C1 segment of cervical spinal cord (tissue), 14 donors: ENCODE measurements around the gene WSB1.
"Not testable (repeated sequence)": the region's sequence is repeated elsewhere in the genome, so short reads cannot be mapped to it uniquely, and the experiment has no call there.

Experiments used
- DNase-seq, 14 donors: peaks; one replicate each; lab custom pipeline; 2025; lab: John Stamatoyannopoulos, UW

The WSB1 gene, protein sequence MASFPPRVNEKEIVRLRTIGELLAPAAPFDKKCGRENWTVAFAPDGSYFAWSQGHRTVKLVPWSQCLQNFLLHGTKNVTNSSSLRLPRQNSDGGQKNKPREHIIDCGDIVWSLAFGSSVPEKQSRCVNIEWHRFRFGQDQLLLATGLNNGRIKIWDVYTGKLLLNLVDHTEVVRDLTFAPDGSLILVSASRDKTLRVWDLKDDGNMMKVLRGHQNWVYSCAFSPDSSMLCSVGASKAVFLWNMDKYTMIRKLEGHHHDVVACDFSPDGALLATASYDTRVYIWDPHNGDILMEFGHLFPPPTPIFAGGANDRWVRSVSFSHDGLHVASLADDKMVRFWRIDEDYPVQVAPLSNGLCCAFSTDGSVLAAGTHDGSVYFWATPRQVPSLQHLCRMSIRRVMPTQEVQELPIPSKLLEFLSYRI

DNA sequence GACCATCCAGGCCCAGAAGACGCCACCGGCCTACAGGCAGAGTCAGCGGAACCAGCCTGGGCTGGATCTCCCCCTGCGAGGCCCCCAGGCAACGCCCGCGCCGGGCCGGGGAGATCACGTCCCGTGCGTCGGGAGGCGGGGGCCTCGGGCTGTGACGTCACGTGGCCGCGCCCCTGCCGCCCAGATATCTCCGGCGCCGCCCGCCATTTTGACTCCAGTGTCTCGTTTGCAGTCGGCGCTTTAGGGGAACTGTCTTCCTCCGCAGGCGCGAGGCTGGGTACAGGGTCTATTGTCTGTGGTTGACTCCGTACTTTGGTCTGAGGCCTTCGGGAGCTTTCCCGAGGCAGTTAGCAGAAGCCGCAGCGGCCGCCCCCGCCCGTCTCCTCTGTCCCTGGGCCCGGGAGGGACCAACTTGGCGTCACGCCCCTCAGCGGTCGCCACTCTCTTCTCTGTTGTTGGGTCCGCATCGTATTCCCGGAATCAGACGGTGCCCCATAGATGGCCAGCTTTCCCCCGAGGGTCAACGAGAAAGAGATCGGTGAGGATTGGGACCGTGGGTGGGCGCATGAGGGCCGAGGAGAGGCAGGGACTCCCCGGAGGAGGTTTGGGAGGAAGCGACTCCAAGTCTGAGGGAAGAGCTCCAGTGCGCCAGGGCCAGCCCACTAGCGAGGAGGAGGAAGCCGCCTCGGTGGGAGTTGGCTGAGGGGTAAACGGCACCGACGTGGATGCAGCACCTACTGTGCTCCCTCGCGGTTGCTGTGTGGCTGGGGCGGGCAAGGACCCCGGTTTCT, at the start of gene WSB1:
WSB1 (plus strand) TSS at position 217 of the 791 bp plus-strand sequence; CDS start at position 499, 282 bp downstream.
- DNase-seq: peak; percentile 68 to 94 (median 90)

DNA sequence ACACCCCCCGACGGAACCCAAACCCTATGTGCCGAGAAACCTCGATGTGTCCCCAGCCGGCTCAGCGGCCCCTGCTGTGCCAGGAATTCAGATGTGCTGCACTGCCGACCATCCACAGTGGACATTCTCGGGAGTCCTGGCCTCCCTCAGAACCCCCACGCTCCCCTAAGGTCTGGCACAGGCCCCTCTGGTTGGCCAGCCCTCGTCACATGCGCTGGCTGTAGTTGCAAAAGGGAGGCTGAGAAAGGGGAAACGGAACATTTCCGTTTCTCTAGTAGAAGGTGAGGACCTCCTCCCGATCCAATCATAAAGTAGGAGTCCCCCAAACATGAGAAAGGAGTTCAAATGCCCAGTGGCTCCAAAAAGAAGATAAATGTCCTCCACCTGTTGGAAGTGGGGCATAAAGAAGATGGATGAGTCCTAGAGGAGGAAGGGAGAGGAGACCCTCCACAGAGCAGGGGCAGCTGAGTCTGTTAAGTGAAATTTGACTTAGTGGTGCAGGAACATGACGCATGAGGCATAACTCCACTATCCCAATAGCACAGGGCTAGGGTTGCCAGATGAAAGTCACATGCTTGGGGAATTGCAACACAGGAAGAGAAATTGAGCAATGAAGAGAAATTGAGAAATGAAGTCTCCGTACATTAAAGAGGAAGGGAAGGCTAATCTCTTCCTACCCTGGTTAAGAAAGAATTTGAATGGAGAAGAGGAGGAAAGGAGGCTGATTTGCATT, 49.3 kb upstream of the WSB1 start:
- DNase-seq: peak in 8 of 14 donors; percentile 30 to 77 (median 58)

DNA sequence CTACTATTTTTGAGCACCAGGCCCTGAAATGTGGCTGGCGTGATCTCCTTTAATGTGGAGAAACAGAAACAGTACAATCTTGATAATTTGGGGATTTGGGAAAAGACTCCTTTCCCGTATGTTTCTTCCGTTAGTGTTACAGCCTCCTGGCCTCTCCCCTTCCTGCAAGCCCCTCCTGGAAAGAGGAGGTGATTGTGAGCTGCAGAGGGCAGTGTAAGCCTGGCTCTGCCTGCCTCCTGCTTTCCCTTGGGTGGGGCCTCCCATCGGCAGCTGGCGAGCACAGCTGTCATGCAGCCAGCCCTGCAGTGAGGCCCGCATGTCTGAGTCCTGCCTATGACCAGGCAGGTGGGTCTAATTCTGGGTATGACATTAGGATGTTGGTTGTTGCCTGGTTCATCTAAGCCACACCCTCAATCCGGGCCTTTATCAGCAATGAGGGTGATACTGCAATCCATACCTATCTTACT, 48.7 kb upstream of the WSB1 start:
- peak in 11 of 14 donors; percentile 41 to 81 (median 77) for DNase-seq

DNA sequence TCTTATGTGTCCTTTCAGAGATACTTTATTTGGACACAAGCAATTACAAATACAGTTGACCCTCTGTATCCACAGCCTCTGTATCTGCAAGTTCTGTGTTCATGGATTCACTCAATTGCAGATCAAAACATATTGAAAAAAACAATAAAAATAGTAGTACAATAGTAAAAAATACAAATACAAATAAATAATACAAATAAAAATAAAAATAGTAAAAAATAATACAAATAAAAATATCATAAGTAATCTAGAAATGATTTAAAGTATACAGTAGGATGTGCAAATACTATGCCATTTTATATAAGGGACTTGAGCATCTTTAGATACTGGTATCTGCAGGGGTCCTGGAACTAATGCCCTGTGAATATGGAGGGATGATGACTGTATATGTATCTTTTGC, 47.4 kb upstream of the WSB1 start:
- no peak for DNase-seq

DNA sequence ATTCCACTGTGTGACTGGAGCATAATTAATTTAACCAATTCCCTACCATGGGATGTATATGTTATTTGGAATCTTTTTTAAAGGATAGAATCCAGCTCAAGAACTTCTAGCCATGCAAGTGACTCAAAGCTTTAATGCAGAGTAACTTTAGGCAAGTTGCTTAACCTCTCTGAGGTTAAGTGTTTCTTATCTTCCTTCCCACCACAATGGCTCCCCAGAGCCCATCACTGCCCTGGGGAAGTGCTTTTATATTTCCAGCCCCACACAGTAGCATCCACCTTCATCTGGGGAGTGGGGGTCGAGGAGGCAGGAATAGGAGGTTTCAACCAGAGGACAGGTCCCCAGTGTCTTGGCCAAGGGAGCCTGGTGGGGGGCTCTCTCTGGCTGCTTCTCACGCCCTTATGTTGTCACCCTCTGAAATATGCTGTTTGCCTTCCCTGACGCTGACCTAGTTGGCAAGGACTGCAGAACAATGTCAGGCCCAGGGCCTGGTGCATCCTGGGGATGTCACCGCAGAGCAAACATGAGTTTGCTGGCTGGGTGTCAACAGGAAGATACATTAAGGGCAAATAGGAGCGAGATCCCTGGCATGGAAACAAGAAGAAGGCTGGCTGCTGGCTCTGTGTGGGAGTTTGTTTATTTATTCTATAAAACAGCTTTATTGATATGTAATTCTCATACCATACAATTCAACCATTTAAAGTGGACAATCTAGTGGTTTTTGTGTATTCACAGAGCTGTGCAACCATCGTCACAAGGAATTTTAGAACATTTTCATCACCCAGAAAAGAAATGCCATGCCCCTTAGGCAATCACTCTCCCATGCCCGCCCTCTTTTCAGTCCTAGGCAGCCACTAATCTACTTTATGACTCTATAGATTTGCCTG, 46.6 kb upstream of the WSB1 start:
- peak in 9 of 14 donors; percentile 20 to 63 (median 38) for DNase-seq

DNA sequence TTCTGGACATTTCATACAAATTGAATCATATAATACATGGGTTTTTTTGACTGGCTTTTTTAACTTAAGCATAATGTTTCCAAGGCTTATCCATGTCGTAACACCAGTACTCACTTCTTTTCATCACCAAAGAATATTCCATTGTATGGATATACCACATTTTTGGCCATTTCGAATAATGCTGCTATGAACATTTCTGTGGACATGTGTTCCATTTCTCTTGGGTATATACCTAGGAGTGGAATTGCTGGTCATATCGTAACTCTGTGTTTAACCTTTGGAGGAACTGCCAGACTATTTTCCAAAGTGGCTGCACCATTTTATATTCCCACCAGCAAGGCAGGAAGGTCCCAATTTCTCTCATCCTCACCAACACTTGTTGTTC, 46.0 kb upstream of the WSB1 start:
- no peak for DNase-seq

DNA sequence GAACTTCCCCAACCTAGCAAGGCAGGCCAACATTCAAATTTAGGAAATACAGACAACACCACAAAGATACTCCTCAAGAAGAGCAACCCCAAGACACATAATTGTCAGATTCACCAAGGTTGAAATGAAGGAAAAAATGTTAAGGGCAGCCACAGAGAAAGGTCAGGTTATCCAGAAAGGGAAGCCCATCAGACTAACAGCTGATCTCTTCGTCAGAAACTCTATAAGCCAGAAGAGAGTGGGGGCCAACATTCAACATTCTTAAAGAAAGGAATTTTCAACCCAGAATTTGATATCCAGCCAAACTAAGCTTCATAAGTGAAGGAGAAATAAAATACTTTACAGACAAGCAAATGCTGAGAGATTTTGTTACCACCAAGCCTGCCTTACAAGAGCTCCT, 43.1 kb upstream of the WSB1 start:
- DNase-seq: not testable (repeated sequence)

DNA sequence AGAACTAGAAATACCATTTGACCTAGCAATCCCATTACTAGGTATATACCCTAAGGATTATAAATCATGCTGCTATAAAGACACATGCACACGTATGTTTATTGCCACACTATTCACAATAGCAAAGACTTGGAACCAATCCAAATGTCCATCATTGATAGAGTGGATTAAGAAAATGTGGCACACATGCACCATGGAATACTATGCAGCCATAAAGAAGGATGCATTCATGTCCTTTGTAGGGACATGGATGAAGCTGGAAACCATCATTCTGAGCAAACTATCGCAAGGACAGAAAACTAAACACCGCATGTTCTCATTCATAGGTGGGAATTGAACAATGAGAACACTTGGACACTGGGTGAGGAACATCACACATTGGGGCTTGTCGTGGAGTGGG, 39.1 kb upstream of the WSB1 start:
- DNase-seq: not testable (repeated sequence)

DNA sequence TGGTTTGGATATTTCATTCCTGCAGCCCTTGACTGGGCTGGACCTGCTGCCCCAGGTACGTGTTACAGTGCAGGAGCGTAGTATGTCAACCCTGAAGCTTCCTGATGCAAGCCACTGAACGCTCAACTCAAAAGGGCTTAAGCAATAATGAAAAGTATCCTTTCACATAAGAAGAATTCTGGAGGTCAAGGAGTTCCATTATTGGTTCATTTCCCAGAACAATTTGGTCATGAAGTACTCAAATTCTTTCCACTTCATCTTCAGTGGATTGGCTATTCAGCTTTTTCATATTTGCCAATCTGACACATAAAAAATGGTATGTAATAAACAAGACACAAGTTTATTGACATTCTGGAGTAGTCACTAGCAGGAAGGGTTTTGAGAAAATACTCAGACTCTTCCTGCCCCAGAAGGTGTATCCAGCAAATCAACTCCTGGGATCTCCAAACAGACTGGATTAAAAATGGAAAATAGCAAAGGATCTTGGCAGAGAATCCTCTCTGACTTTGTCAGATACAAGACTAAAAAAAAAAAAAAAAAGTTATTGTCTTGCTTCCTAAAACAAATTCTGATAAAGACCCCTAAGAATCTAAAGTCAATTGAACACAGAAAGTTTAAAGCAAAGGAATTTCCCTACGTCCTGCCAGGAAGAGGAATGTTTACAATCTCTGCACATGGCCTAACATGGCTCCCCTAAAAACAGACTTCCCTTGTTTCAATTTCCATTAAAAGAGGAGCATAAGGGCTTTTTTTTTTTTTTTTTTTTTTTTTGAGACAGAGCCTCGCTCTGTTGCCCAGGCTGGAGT, 37.5 kb upstream of the WSB1 start:
- no peak for DNase-seq

DNA sequence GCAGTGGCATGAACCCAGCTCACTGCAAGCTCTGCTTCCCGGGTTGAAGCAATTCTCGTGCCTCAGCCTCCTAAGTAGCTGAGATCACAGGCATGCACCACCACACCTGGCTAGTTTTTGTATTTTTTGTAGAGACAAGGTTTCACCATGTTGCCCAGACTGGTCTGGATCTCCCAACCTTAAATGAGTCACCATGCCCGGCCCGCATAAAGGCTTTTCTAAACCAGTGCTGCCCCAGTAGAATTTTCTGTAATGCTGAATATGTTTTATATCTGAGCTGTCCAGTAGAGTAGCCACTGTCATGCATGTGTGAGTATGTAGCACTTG, 36.9 kb upstream of the WSB1 start:
- no peak for DNase-seq

DNA sequence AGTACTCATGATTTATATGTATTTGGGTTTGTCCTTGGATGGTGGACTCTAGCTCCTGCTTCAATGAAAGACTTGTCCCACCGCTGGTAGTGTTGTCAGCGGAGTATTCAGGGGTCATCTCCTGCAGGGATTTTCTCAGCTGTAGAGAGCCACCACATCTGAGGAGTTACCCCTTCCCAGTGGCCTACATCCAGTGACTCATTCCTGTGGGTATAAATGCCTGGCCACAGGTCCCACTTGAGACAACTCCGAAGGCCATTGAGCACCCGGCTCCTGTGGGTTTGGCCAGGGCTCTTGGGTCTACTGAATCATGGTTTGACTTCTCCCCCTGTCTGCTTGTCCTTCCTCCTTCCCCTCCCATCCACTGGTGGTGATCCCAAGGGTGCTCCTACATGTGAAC, 34.6 kb upstream of the WSB1 start:
- no peak for DNase-seq

DNA sequence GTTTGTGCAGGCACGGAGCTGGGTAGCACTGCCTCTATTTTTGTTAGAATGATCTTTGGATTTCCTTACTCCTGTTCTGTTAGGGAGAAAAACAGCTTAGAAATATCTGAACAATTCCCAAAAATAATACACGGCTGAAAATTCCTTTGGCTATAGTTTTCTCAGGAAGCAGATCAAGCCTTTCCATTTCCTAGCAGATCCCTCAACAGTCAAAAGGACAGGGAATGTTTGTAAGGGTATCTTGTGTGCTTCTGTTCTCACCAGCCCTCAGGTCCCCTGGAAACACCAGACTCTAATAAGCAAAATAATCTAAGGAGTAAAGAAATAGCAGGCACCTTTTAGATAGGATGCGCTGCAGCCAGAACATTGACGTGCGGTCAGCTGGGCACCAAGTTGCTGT, 30.5 kb upstream of the WSB1 start:
- DNase-seq: no peak

DNA sequence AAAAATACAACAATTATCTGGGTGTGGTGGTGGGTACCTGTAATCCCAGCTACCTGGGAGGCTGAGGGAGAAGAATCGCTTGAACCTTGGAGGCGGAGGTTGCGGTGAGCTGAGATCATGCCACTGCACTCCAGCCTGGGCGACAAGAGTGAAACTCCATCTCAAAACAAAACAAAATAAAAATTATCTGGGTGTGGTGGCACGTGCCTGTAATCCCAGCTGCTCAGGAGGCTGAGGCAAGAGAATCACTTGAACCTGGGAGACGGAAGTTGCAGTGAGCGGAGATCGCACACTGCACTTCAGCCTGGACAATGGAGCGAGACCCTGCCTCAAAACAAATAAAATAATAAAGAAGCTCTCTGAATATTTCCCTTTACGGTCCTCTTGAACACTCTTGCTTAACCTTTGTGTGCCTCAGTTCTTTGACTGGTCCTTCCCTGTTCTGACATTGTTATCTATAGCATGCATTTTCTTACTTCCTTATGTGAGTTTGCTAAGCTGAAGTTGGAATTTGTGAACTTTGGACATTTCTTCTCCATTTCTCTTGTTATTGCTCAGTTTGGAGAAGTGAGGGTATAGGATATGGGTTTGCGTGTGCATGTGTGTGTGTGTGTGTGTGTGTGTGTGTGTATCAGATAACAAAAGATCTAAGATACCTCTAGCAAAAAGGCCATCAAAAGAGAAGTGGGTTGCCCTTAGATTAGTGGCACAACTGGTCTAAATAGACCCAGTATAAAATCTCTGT, 29.7 kb upstream of the WSB1 start:
- no peak for DNase-seq

DNA sequence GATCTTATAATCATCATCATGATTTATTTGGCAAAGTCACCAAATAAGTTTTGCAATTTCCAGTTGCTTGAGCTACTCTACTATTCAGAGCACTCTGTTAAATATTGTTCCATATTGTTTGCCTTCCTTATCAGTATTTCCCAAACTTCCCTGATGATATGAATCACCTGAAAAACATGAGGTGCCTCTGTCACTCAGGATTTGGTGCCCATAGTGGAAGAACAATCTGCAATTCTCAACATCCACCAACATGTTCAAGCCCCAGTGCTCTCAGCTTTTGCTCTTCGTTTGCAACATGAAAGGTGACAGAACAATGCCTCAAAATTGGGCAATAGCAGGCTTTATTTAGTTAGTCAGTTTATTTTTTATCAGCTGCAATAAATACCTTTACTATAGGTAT, 28.6 kb upstream of the WSB1 start:
- DNase-seq: no peak

DNA sequence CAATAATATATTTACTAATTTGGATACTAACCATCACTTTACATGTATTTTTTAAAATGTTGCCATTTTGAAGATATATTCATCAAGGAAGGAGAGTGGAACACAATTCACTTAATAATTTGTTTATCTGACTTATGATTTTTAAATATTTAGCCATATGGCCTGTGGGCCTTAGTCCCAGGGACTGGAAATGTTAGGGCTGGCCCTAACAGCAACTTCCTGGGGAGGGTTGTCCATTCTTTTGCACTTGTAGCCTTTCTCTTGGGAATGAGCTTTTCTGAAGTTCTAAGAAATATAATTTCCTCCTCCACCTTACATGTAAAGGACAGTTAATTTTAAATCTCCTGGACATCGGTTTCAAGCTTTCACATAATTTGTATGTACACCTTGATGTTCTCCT, 27.7 kb upstream of the WSB1 start:
- DNase-seq: no peak

DNA sequence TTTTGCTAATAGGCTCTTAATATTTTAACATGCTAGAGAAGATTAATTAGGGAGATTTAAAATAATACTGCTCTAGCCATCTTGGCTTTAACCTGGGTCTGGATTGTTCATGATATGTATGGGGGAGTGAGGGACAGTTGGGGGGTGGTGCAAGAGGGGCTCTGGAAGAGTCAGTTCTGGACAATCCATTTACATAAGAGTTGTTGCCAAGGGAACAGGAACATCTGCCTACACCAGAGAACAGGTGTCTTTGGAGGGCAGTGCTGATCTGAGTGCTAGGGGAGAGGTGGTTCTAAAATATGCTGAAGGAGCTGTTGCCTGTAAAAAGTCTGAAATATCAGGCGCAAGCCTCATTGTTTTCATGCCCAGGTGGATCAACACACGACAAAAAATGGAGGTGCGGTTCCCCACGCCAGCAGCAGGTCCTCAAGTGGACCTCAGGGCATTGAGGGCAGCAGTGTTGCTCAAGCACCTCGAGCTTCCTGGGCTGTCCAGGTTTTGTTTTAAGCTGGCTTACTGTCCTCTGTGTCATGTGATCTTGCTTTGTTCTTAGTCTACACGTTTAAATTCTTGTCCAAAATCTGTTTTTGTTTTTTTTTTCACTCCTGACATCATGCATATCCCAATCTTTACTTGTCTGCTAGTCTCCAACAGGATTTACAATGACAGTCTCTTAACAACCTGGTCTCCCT, 25.4 kb upstream of the WSB1 start:
- no peak for DNase-seq

DNA sequence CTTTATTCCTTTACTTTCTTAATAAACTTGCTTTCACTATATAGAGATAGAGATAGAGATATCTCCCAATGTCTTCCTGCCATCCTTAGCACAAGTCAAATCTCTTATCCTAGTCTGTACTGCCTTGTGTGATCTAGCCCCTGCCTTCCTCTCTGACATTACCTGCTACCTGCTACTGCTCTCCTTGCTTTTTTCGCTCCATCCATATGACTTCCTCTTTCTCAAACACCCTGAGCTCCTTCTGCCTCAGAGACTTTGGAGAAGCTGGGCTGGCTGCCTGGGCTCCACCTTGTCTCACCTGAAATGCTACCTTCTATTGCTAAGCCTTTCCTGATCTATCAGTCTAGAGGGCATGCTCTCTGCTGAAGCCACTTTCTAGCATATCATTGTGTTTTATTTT, 24.7 kb upstream of the WSB1 start:
- no peak for DNase-seq

DNA sequence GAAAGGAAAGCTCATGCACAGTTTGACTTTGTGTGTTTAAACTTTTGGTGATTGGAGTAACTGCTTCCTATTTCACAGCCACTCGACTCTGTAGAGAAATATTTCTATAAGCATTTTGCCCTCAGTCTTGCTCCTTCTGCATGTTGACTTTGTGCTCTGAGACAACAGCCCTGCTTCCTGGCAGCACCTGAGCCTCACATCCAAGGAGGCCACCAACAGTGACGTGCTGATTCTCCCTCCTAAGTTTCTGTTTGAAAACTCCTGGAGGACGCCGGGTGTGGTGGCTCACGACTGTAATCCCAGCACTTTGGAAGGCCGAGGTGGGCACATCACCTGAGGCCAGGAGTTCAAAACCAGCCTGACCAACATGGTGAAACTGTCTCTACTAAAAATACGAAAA, 23.9 kb upstream of the WSB1 start:
- DNase-seq: no peak

DNA sequence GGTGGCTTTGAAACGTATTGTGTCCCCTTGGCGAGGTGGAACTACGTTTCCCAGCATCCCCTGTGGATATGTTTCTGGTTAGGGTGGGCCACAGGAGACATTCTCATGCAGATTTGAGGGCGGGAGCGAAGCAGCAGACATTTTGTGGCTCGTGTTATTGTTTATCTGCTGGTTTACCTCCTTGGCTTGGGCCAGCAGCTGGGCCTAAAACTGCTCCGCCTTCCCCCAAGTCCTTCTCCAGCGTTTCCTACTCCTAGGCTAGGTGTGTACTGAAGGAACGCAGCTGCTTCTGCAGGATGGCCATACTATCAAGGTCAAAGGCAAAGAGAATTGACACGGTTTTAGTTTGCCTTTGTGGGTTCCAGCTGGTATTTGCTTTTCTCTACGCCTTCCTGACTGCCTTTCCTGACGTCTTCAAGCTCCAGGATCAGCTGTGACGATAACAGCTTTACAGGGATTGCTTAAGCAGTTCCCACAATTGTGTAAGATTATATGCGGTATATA, 17.2 kb upstream of the WSB1 start:
- no peak for DNase-seq
